K562 (cell line): ENCODE data around the gene BARX2. TPM values are rescaled to one million over a fixed set of nuclear protein-coding genes. Genes with fewer than 3 reads are reported as not detected.

Experiments
- ATAC-seq: fragments of 200-7000 bp; cut with Tn5 transposase; 3 replicates; pipeline ENCODE4 v1.9.1; 2020; ENCODE audit warnings: moderate library complexity
- BruUV-seq: library from RNA; stranded (reverse); fragments of 400-500 nt; replicated peaks from 2 replicates; lab custom pipeline; 2021; lab: Mats Ljungman, UMichigan
- CTCF ChIA-PET: fragments of 300-600 bp; formaldehyde crosslinking; extraction: SDS; loops from one replicate; lab custom pipeline; 2021; ENCODE audit warnings: low intra/inter-chr PET ratio; lab: Yijun Ruan, JAX
- POLR2A ChIA-PET: fragments of 300-600, 350-650 bp; sonication (Branson Sonifier 250); formaldehyde crosslinking; extraction: SDS; loops from one replicate; lab custom pipeline; 2021; ENCODE audit warnings: antibody characterized with exemption, inconsistent platforms; lab: Yijun Ruan, JAX
- DNase-seq, 4 experiments: peaks; one replicate each; pipeline versions ENCODE4 v3.0.0 to v3.0.0-alpha.2; 2011 to 2018; ENCODE audit warnings: low spot score in 3 of 4, mixed read lengths in 3 of 4; ENCODE audit errors: extremely low read depth in 1 of 4
- FAIRE-seq: peaks from 2 replicates; lab custom pipeline; 2011; peaks lifted over from hg19 to GRCh38; lab: Jason Lieb, UNC
- H2AFZ ChIP-seq: 2 replicates; pipeline ENCODE4 v1.6.0; 2011; ENCODE audit warnings: low read depth, low read length, control low read depth, inconsistent platforms
- H3K27ac ChIP-seq: fragments of 200-600 bp; 3 replicates; pipeline ENCODE4 v1.8.0; 2011; ENCODE audit warnings: low read depth, mild to moderate bottlenecking, control low read depth, inconsistent platforms, low read length, moderate library complexity, mixed read lengths; ENCODE audit errors: extremely low read depth
- H3K27me3 ChIP-seq, 2 experiments: fragments of 300-600 bp in 1 of 2; 2 replicates in 1 of 2; 3 replicates in 1 of 2; pipeline versions ENCODE4 v1.6.0 to v1.8.0; 2011; ENCODE audit warnings: inconsistent platforms in 2 of 2, low read length in 2 of 2, mild to moderate bottlenecking in 1 of 2, mixed read lengths in 1 of 2, moderate library complexity in 1 of 2; ENCODE audit not compliant: control insufficient read depth in 2 of 2, insufficient read depth in 2 of 2
- H3K36me3 ChIP-seq: fragments of 300-600 bp; 3 replicates; pipeline ENCODE4 v1.8.0; 2011; ENCODE audit warnings: mild to moderate bottlenecking, low read length, inconsistent platforms; ENCODE audit not compliant: control insufficient read depth, insufficient read depth
- H3K4me1 ChIP-seq, 2 experiments: fragments of 200-600 bp in 1 of 2; replicated peaks in 1 of 2; 2 replicates in 1 of 2; 3 replicates in 1 of 2; pipeline versions ENCODE4 v1.5.1 to v1.8.0; 2011; ENCODE audit warnings: inconsistent platforms in 2 of 2, low read length in 2 of 2, mild to moderate bottlenecking in 1 of 2, mixed read lengths in 1 of 2, moderate library complexity in 1 of 2; ENCODE audit not compliant: control insufficient read depth in 2 of 2, insufficient read depth in 2 of 2
- H3K4me2 ChIP-seq: 2 replicates; pipeline ENCODE4 v1.6.1; 2011; ENCODE audit warnings: low read length, control low read depth, inconsistent platforms, mixed read lengths; ENCODE audit not compliant: insufficient read depth
- H3K4me3 ChIP-seq: fragments of 200-600 bp; sonication (generic), shearing (Covaris generic); 2 replicates; pipeline ENCODE4 v1.5.1; 2016; ENCODE audit warnings: control low read depth, inconsistent platforms
- H3K79me2 ChIP-seq: fragments of 200-600 bp; 3 replicates; pipeline ENCODE4 v1.8.0; 2011; ENCODE audit warnings: low read length, inconsistent platforms; ENCODE audit not compliant: control insufficient read depth, insufficient read depth
- H3K9ac ChIP-seq, 2 experiments: 2 replicates each; pipeline versions ENCODE4 v1.6.0 to v1.6.1; 2011; ENCODE audit warnings: low read depth in 2 of 2, low read length in 2 of 2, control low read depth in 1 of 2, inconsistent platforms in 1 of 2, mild to moderate bottlenecking in 1 of 2, mixed read lengths in 1 of 2; ENCODE audit not compliant: insufficient read depth in 1 of 2
- H3K9me1 ChIP-seq: one replicate; pipeline ENCODE4 v1.6.0; 2011; ENCODE audit warnings: inconsistent platforms, mild to moderate bottlenecking, low read length, moderate library complexity; ENCODE audit not compliant: control insufficient read depth, insufficient read depth
- H3K9me3 ChIP-seq: replicated peaks from 2 replicates; pipeline ENCODE4 v1.5.1; 2011; ENCODE audit warnings: low read depth, low read length, inconsistent platforms; ENCODE audit not compliant: control insufficient read depth, insufficient read depth
- H4K20me1 ChIP-seq: replicated peaks from 2 replicates; pipeline ENCODE4 v1.6.1; 2011; ENCODE audit warnings: low read length, inconsistent platforms, mixed read lengths; ENCODE audit not compliant: control insufficient read depth, insufficient read depth
- HDAC6 ChIP-seq: IDR thresholded peaks from 2 replicates; pipeline ENCODE4 v1.6.1; 2012; ENCODE audit warnings: low read depth, mild to moderate bottlenecking, control low read depth, inconsistent platforms, low read length, moderate library complexity
- MIER1 ChIP-seq: fragments of 450-650 bp; IDR thresholded peaks from 2 replicates; pipeline ENCODE4 v1.6.1; 2016; ENCODE audit warnings: antibody characterized with exemption, mild to moderate bottlenecking, low read depth
- NCOA2 ChIP-seq, 2 experiments: fragments of 450-650 bp; IDR thresholded peaks; 2 replicates each; pipeline ENCODE4 v1.6.1; 2018; ENCODE audit warnings: mild to moderate bottlenecking in 2 of 2, moderate library complexity in 1 of 2; ENCODE audit not compliant: partially characterized antibody in 2 of 2
- NFE2 ChIP-seq: IDR thresholded peaks from 2 replicates; pipeline ENCODE4 v1.6.1; 2014; ENCODE audit warnings: antibody characterized with exemption, low read depth
- RCOR1 ChIP-seq, 2 experiments: IDR thresholded peaks; 2 replicates each; pipeline ENCODE4 v1.6.1; 2012; ENCODE audit warnings: low read depth in 2 of 2, low read length in 2 of 2, borderline replicate concordance in 1 of 2, improper control_type of control experiment in 1 of 2
- ZNF324 ChIP-seq: fragments of 250-450 bp; sonication (Bioruptor Pico); IDR thresholded peaks from 2 replicates; pipeline ENCODE4 v1.4.0; 2020; ENCODE audit warnings: mild to moderate bottlenecking
- WGBS: fragments of 100-300 bp; shearing (Covaris generic); methylation state at CpG from one replicate; pipeline ENCODE4 v1.1.6; 2016; ENCODE audit warnings: low coverage, mixed read lengths; ENCODE audit not compliant: insufficient coverage; ENCODE audit errors: missing lambda C conversion rate; 5-methylcytosine and 5-hydroxymethylcytosine counted together
- in situ Hi-C: fragments of 300-500 bp; cut with MboI; formaldehyde crosslinking; loops from 4 replicates; pipeline ENCODE4 v1.15.0; 2018; ENCODE audit warnings: inconsistent platforms, mixed read lengths
- intact Hi-C: fragments of 100-400 bp; cut with micrococcal nuclease; formaldehyde crosslinking; loops from 2 replicates; pipeline ENCODE4 v1.14.2; 2022
- polyA plus RNA-seq, 8 experiments: library from polyadenylated mRNA; depleted of rRNA in 4 of 8; stranded (reverse) in 5 of 8; unstranded in 3 of 8; fragments of >200 nt; fragmentation: Nextera tagmentation in 2 of 8; fragmentation: Illumina TruSeq in 1 of 8; extraction: Ambion mirVana in 2 of 8; extraction: Trizol in 1 of 8; gene quantifications; 2 replicates each; pipeline versions ENCODE4 v1.2.1 to v1.2.3, GENCODE V29; 2011 to 2014; ENCODE audit warnings: inconsistent platforms in 1 of 8, missing spikeins in 1 of 8
- total RNA-seq, 7 experiments: library from RNA; depleted of rRNA in 6 of 7; stranded (reverse); fragments of >200 nt in 6 of 7; fragmentation: Illumina TruSeq in 2 of 7; extraction: Trizol in 2 of 7; gene quantifications; 2 replicates each; pipeline versions ENCODE4 v1.2.1 to v1.2.3, GENCODE V29; 2011 to 2021; ENCODE audit warnings: low replicate concordance in 1 of 7
- TF ChIP-seq, protein P1 (sequence below): fragments of 250-450 bp; sonication (Bioruptor Pico); IDR thresholded peaks from 2 replicates; pipeline ENCODE4 v1.8.0; 2022; ENCODE audit warnings: moderate library complexity, mild to moderate bottlenecking, inconsistent platforms

The BARX2 gene
- total and polyA plus RNA-seq, 9 of the 15 experiments (the other 6 are each of a cell fraction or from before 2014, with no cell fraction given): not detected

DNA sequence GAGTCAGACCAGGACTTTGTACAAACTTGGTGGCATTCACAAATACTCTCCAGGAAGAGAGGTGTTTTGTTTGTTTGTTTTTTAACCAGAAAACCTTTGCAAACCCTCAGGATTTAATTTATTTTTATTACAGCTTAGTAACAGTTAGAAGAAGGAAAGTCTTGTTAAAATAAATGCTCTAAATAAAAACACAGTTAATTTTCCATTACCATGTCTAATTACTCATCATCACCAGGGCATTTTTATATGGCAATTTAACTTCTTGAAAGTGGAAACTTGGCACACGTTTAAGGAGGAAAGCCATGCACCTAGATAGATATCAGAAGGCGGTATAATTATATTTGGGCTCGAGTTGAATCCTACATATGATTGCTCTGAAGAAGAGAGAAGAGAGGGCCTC is 7.4 kb downstream of the BARX2 start:
- no peaks in the 10 kb centered on the region for H3K9me1 ChIP-seq
- no peaks in the 10 kb centered on the region for H3K79me2 ChIP-seq
- no peak overlapping the region for H3K4me3 ChIP-seq
- DNase-seq: no peak
- H3K9me3 ChIP-seq: no peaks in the 10 kb centered on the region
- H3K4me2 ChIP-seq: no peak overlapping the region
- in situ Hi-C loops: no loop called here
- no peak overlapping the region for H3K9ac ChIP-seq
- no peak for FAIRE-seq
- H3K27ac ChIP-seq: no peak overlapping the region
- CTCF ChIA-PET: no interaction called here
- no peaks in the 10 kb centered on the region for H3K4me1 ChIP-seq
- no peak for ATAC-seq
- intact Hi-C loops: no loop called here
- 0% methylated on average over 3 of the region's 3 CpGs for WGBS
- peaks cover 0 to 6% of the 10 kb centered on the region in 2 experiments; a peak in 1 of 5 replicates for H3K27me3 ChIP-seq
- no peaks in the 10 kb centered on the region for H4K20me1 ChIP-seq
- H3K36me3 ChIP-seq: no peaks in the 10 kb centered on the region
- POLR2A ChIA-PET: no interaction called here
- TF ChIP-seq HDAC6: no peak
- H2AFZ ChIP-seq: no peak overlapping the region
- no TSS peak for BruUV-seq

DNA sequence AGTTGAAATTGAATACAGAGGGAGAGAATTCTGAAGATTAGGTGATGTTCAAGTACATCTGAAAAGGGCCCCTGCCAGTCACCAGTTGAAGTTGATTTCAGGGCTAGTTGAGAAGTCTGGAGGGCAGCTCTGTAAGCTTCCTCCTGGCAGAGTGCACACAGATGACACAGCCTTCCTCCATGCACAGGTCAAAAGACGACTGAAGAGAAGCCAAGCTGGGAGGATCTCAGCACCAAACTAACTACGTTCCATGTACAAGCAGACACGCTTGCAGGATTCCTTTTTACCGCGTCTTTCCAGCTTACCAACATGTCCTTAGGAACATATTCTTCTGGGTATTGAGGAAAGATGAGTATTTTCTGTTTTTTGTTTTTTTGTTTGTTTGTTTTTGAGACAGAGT is 7.9 kb downstream of the BARX2 start:
- H3K4me3 ChIP-seq: no peak overlapping the region
- intact Hi-C loops: no loop called here

More for the DNA sequence above, 7.9 kb downstream of the BARX2 start:
- DNase-seq: no peak
- H3K36me3 ChIP-seq: no peaks in the 10 kb centered on the region
- TF ChIP-seq RCOR1 (IDR thresholded peaks at IDR 0.05; ENCODE audit: borderline replicate concordance in 1 of 2, low read depth in 2 of 2, low read length in 2 of 2) (no peak), NCOA2 (IDR thresholded peaks at IDR 0.05; ENCODE audit: partially characterized antibody in 2 of 2) (no peak), NFE2 (no peak), ZNF324 (CRISPR knock-in tag) (no peak), MIER1 (no peak)
- TF ChIP-seq, protein P1, sequence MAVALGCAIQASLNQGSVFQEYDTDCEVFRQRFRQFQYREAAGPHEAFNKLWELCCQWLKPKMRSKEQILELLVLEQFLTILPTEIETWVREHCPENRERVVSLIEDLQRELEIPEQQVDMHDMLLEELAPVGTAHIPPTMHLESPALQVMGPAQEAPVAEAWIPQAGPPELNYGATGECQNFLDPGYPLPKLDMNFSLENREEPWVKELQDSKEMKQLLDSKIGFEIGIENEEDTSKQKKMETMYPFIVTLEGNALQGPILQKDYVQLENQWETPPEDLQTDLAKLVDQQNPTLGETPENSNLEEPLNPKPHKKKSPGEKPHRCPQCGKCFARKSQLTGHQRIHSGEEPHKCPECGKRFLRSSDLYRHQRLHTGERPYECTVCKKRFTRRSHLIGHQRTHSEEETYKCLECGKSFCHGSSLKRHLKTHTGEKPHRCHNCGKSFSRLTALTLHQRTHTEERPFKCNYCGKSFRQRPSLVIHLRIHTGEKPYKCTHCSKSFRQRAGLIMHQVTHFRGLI: no peak
- CTCF ChIA-PET: no interaction called here
- H3K9me1 ChIP-seq: no peaks in the 10 kb centered on the region
- H2AFZ ChIP-seq: no peak overlapping the region
- H3K9ac ChIP-seq: no peak overlapping the region
- no peaks in the 10 kb centered on the region for H3K4me1 ChIP-seq
- H3K27me3 ChIP-seq: peaks cover 0 to 6% of the 10 kb centered on the region in 2 experiments; a peak in 1 of 5 replicates
- H3K9me3 ChIP-seq: no peaks in the 10 kb centered on the region
- WGBS: 0% methylated on average over 5 of the region's 5 CpGs
- H3K79me2 ChIP-seq: no peaks in the 10 kb centered on the region
- H3K4me2 ChIP-seq: no peak overlapping the region
- H4K20me1 ChIP-seq: no peaks in the 10 kb centered on the region
- no peak for FAIRE-seq
- BruUV-seq: no TSS peak
- POLR2A ChIA-PET: no interaction called here
- ATAC-seq: no peak
- no peak overlapping the region for H3K27ac ChIP-seq
- in situ Hi-C loops: no loop called here
